ENCODE results near the gene OSGEP.

OSGEP gene

DNA sequence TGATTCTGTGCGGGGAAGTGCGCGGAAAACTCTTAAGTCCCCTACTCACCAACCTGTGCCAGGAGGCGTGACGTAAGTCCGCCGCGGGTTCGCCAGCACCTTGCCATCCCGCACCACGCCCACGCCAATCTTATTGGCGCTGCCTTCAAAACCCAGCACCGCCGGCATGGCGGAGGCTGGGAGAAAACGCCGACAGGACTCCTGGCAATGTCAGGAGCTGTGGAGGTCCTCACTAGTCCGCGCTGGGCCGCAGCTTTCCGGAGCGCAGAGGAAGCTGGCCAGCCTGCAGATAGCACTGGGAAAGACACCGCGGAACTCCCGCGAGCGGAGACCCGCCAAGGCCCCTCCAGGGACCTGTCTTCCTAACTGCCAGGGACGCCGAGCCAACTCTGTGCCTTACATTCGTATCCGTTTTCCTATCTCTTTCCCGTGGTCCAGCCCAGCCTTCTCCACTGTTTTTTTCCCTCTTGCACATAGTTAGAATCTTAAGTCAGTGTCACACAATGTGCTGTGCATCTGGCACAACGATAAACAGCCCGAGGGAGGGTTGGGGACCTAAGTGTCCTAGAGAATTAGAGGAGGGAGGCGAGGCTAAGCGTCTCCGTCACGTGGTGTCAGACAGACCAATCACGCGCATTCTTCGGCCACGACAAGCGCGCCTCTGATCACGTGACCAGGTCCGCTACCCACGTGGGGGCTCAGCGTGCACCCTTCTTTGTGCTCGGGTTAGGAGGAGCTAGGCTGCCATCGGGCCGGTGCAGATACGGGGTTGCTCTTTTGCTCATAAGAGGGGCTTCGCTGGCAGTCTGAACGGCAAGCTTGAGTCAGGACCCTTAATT lies at the start of gene OSGEP, which contains the start of gene APEX1:
OSGEP (minus strand) TSS at position 297 of the 839 bp plus-strand sequence; CDS start at position 168, 129 bp downstream.
APEX1 (plus strand) TSS at position 711 of the 839 bp plus-strand sequence. CDS start 420 bp downstream, outside the sequence.
- DNase-seq (ENCODE audit: low read depth in 2 of 3, low spot score in 1 of 3): peak; percentile 96 to 98 (median 97)

DNA sequence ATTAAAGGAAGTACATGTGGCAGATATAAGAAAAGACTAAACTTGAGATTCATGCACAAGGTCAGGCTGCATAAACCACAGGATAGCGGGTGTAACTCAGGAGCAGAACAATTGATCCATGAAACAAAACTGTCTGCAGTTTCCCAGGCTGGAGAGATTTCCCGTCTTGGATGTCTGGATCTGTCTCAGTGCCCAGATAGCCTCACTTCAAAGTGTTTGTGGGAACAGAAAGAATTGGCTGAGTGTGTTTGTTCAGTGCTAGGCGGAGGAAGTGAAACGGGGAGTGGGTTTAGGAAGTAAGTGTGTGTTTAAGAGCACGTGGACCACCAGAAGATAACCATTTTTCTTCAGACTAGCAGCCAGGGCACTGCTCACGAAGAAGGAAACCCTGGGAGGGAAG lies 49.3 kb upstream of the OSGEP start:
- DNase-seq (ENCODE audit: low read depth in 2 of 3, low spot score in 1 of 3): no peak

DNA sequence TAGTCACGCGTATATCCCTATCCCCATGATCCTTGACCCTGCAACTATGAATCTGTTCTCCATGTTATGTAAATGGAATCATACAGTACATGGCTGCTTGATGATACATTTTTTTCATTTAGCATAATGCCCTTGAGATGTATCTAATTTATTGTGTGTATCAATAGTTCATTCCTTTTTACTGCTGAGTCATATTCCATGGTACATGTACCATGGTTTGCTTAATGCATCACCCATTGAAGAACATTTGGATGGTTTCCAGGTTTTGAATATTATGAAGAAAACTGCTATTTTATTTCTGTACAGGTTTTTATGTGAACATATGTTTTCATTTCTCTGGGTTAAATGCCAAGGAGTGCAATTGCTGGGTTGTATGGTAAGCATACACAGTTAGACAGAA lies 46.7 kb upstream of the OSGEP start:
- DNase-seq (ENCODE audit: low read depth in 2 of 3, low spot score in 1 of 3): no peak

DNA sequence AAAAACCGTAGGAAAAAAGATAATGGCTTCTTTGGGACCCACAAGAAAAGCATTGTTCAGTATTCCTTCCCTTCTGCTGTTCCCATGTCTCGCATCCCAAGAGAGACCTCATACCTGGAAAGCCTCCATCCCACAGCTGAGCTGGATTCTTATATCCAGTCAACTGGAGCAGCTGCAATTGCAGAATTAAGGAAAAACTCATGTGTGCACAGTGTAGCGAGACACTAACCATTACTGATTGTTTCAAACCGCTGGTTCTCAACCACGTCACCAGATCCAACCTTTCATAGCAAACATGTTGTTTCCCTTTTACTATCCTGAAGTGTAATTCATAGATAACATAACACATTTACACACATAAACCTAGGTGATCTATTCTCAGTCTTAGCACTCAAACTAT lies 45.3 kb upstream of the OSGEP start:
- DNase-seq (ENCODE audit: low read depth in 2 of 3, low spot score in 1 of 3): no peak

DNA sequence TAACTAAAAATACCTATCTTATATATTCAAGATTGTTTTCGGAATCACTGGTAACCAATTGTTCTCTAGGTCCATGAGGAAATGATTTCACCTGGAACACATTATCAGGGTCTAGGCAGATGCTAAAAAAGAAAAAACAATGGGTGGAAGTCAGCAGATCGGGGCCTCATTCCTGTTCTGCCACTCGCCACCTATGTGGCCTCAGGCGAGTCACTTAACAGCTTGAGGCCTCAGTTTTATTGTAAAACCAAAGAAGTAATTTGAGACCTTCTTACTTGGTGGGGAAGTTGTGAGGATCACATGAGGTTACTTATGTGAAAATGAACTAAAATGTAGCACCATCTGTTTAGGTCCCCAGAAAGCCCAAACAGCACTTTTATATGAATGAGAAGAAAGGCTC lies 44.5 kb upstream of the OSGEP start:
- no peak for DNase-seq (ENCODE audit: low read depth in 2 of 3, low spot score in 1 of 3)

DNA sequence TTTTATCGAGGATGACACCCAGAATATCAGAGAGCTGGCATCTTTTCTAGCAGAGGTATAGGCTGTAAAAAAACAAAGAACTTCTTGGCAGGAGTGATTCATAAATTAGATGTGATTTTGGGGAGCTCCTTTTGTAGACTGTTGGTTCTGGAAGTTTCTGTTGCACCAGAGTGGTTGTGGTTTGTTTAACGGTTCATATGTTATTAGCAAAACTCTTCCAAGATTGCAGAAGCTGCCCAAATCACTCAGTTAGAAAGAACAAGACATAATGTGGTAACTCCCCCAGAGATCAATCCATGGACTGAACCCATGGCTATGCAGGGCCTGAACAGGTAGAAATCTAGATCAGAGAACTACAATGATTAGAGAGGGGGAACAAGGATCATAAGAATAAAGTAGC lies 44.0 kb upstream of the OSGEP start:
- no peak for DNase-seq (ENCODE audit: low read depth in 2 of 3, low spot score in 1 of 3)

DNA sequence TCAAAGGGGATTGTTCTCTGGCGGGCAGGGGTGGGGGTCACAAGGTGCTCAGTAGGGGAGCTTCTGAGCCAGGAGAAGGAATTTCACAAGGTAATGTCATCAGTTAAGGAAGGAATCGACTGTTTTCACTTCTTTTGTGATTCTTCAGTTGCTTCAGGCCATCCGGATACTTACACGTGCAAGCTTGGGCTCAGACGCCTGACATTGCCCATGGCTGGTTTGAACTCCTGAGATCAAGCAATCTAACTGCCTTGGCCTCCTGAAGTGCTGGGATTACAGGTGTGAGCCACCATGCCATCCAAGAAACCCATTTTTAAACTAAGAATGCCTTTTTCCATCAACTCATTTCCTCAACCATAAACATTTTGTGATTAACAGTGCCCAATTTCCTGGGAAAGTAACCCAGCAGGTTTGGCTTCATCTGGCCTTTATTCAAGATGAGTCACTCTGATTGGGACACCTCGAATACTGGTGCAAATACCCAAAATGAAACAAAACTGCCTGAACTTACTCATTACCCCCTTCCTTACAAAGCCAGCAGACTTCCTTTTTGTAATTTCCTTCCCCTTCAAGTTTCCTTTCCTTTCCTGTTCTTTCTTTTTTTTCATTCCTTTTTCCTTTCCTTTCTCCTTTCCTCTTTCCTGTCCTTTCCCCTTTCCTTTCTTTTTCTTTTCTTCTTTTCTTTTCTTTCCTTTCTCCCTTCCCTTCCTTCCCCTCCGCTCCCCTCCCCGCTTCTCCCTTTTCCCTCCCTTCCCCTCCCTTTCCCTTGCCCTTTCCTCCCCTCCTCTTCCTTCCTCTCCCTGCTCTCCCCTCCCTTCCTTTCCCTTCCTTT lies 40.5 kb upstream of the OSGEP start:
- no peak for DNase-seq (ENCODE audit: low read depth in 2 of 3, low spot score in 1 of 3)

DNA sequence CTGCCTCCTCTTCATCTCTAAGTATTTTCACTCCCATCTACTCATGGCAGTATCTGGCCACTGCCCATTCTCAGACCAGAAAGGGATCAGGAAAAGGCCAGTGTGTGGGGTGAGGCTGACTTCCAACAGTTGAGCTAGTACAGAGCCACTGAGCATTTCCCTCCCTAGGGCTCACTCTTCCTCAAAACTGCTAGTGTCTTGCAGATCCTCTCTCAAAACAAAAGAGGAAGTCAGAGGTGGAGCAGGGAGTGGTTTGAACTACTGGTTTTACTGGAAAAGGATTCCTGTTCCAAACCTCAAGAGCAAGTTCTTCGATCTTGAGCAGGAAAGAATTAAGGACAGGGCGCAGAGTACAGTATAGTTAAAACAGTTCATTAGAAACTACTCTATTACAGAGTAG lies 39.0 kb upstream of the OSGEP start:
- DNase-seq (ENCODE audit: low read depth in 2 of 3, low spot score in 1 of 3): no peak

DNA sequence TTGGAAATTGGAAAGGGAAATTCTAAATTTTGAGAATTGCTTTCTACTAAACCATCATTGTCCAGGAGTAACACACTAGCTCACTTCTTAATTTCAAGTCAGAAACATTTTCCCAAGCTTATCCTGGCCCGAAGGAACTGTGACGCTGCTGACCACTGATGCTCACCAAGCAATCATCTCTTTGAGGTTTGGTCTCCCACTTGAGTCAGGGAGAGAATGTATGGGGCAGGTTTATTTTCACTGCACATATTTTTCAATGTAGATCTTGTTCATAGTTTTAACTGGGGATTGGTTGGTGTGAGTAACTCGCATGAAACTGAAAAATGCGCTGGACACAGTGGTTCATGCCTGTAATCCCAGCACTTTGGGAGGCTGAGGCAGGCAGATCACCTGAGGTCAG lies 37.9 kb upstream of the OSGEP start:
- no peak for DNase-seq (ENCODE audit: low read depth in 2 of 3, low spot score in 1 of 3)

DNA sequence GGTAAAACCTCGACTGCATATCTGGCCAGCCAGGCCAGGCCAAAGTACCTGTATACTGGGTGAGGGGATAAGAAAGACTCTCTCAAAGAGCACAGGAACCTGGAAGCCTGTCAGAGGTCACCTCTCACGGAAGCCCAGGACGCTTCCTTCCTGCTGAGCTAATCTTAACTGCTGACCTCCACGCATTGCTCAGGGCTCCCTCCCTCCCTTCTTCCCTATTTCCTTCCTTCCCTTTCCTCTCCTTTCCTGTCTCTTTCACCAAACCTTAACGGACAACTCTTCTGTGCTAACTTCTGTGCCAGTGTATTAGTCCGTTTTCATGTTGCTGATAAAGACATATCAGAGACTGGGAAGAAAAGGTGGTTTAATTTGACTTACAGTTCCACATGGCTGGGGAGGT lies 36.0 kb upstream of the OSGEP start:
- DNase-seq (ENCODE audit: low read depth in 2 of 3, low spot score in 1 of 3): no peak

DNA sequence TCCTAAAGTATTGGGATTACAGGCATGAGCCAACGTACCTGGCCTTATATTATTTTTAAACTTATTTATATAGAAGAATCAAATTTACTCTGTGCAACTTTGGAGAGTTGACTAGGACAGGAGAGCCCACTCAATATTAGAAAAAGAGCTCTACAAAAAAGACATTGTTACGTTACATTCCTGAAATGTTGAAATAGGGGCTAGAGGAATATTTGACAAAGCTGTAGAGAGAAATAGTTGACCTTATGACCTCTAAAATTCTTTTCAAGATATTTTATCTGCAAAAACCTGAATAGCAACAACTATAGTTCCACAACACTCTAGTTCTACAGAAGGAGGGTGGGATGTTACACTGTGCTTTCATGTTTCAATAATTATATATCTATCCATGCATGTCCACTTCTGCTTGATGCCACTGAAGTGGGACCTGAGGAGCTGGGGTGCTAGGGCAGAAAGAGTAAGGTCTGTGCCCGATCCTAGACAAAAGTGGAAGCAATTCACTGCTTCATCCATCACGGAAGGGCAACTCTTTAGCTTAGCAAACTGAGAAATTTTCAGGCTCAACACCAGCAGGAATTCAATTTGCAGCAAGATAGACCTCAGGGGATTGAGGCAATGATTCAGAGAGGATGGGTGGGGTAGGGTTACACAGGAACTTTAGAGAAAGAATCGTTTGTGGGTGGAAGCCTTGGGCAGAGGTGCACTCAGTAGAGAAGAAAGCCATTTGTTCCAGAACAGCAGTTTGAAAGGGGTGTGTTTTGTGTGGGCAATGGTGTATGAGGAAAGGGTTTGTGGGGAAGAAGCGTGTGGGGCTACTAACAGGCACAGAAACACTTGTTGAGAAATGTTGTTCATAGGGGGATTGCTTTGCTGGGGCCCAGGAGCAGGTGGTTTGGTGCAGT lies 34.7 kb upstream of the OSGEP start:
- no peak for DNase-seq (ENCODE audit: low read depth in 2 of 3, low spot score in 1 of 3)

DNA sequence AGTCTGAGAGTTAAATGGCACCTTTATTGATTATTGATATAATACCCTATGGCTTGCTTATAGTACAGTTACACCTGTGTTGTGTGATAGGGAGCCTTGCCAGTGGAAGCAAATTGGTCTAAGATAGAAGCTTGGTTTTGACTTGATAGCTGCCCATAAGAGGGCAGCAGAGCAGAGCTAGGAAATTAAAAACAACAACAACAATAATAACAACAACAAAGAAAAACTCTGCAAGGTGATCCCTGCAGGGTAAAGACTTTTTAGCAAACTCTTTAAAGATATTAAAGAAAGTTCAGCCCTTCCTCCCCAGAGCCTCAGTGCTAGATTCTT lies 32.7 kb upstream of the OSGEP start:
- DNase-seq (ENCODE audit: low read depth in 2 of 3, low spot score in 1 of 3): no peak

DNA sequence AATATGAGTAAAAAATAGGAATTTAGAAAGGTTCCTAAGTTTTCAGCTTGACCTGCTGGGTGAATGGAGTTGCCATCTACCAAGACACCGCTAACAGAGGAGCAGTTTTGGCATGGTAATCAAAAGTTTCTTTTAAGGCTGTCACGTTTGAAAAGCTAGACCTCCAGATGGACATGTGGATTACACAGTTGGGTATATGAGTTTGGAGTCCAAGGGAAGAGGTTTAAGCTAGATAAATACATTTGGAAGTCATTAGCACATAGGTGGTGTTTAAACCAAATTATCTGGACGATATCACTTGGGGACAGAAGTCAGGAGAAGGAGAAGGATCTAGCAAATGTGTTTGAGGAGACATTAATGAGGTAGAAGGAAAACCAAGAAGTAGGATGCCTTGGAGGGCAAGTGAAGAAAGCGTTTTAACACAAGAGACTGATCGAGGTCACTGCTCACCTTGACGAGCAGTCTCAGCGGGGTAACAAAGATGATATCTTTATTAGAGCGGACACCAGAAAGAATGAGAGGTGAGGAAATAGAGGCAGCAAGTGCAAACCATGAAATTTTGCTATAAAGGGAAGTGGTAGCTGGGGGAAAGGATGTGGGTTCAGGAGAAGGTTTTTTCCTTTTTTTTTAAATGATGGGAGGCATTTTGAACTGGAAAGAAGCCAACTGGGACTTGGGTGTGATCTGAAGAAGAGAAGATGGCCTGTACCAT lies 32.2 kb upstream of the OSGEP start:
- no peak for DNase-seq (ENCODE audit: low read depth in 2 of 3, low spot score in 1 of 3)

DNA sequence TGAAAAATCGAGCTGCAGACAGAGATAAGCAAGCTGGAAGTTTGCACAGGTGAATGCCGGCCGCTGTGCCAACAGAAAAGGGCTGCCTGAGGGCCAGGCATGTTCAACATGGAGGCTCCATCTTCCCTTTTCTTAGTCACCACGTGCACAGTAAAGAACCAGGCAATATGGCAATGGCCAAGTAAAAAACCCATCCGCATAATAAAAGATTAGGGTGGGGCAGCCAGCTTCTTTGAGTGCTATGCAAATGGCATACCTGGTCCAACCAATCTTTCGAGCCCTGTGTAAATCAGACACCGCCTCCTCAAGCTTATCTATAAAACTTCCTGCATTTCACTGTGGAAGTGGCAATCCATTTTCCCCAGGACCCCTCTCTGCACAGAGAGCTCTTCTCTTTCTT lies 31.3 kb upstream of the OSGEP start:
- DNase-seq (ENCODE audit: low read depth in 2 of 3, low spot score in 1 of 3): no peak

DNA sequence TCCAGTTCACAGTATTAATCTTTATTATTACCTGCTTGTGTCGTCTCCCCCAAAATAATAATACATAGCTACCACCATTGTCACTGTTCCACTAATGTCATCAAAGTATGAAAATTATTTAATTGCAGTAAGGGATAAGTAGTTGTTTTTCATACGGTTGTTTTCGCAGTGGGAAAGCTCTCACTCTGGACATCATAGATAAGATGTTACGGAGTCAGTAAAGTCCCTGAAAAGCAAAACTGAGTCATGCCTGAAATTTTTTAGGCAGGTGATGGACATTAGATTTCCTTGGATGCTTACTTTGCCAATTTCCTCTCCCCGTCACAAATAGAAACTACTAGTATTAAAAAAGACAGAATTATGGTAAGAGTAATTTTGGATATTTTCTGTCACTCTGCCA lies 27.8 kb upstream of the OSGEP start:
- DNase-seq (ENCODE audit: low read depth in 2 of 3, low spot score in 1 of 3): no peak

DNA sequence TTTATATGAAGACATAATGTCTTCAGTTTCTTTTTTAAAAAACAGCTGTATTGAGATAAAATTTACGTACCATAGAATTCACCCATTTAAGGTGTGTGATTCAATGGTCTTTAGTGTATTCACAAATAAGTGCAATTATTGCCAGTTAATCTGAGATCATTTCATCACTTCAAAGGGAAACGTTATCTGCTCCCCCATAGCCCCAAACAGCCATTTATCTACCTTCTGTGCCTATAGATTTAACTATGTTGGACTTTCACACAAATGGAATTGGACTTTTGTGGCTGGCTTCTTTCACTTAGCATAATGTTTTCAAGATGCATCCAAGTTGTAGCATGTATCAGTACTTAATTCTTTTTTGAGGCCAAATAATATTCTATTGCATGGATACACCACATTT lies 24.3 kb upstream of the OSGEP start:
- DNase-seq (ENCODE audit: low read depth in 2 of 3, low spot score in 1 of 3): no peak

DNA sequence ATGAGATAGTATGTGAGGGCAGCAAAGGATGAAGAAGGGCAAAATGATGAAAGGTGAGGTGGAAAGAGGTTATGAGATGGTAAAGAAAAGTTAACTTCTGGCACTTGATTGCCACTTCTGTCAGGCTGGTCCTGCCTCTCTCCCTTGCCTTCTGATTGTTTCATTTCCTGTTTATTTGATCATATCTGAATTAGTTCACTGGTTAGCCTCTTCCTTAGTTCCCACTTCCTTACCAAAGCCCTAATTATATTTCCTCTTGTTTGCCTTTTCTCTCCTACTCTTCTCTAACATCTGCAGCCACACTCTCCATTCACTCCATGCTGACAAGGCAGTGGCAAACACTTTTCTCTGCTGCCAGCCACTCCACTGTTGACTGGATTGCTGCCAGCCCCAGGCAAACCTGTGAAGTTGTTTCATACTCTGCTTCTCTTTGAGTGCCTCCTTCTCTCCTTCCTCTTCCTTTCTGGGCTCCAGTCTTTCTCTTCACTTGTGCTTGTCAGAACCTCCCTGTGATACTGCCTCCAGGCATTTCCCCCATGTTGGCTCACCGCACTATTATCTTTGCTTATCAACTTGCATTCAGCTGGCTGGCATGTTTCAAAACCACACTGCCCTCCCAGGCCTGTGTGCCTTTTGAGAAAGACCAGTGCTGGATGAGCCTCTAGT lies 22.7 kb upstream of the OSGEP start:
- no peak for DNase-seq (ENCODE audit: low read depth in 2 of 3, low spot score in 1 of 3)

DNA sequence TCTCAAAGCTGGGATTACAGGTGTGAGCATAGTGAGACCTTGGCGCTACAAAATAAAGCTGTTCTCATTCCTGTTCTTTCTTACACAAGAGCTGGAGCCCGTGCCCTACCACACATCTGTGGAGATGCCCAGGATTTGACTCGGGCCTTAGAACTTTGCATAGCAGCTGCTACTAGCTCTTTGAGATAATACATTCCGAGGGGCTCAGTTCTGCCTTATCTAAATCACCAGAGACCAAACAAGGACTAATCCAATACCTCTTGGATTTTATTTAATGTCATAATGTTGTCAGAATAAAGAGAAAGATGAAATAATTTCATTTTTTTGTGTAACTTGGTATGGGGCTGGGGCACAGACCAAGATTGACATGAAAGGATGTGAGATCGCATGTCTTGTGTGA lies 22.2 kb upstream of the OSGEP start:
- no peak for DNase-seq (ENCODE audit: low read depth in 2 of 3, low spot score in 1 of 3)

DNA sequence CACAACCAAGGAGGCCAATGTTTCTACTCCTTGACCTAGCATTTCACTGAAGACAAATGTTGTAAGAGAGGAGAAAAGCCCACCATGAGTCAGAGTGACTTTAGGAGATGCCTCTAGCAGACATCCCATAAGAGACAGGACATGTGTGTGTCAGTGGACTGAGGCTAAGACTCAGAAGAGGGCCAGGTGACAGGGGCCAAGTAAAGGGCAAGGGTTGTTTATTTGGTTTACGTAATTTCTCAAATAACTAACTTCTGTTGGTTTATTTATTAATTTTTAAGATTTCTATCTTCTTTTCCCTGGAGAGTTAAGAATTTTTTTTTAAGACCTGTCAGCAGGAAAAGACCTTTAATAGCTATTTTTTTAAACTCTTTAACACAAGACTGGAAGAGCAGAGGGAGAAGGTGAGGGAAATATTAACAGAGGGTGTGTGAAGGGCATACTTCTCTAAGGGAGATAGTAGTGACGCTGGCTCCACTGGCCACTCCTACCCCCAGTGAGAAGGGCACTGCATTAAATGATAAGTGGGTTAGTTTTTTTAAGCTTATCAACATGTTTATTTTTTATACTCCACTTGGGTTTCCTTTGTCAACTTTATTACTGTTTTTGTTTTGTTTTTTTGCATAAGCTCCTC lies 18.0 kb upstream of the OSGEP start:
- DNase-seq (ENCODE audit: low read depth in 2 of 3, low spot score in 1 of 3): no peak

DNA sequence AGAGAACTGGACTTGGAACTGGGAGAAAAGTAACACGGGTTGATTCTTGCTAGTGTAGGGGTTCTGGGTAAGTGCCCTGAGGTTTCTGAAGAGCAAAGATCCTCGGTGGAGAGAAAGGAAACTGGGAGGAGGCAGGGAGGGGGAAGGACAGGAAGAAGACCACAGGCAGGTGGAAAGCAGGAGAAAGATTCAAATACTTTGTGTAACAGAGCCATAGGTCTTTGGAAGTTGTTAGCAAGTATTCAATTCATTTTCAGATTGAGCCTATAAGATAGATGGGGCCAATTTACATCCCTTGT lies 15.9 kb upstream of the OSGEP start:
- DNase-seq (ENCODE audit: low read depth in 2 of 3, low spot score in 1 of 3): no peak

All from stimulated activated CD4-positive, alpha-beta T cell treated with anti-CD3 and anti-CD28 coated beads, Interleukin-12 subunit alpha, Interleukin-12 subunit beta, amount 100 ng/mL, for 48 hours (primary cell).